Vagina (tissue), 2 donors: ENCODE data around the gene CRYBB3. TPM values are rescaled to one million over a fixed set of nuclear protein-coding genes. Genes with fewer than 3 reads are reported as not detected.
"Not testable (repeated sequence)": the region's sequence is repeated elsewhere in the genome, so short reads cannot be mapped to it uniquely, and the experiment has no call there.

ENCODE experiments used
- DNase-seq, 2 donors: peaks; one replicate each; pipeline ENCODE4 v3.0.0-alpha.2; 2017; ENCODE audit errors: extremely low spot score in 2 of 2
- H3K27ac ChIP-seq: fragments of 200-600 bp; sonication (generic); one replicate; pipeline ENCODE4 v1.5.1; 2019
- H3K27me3 ChIP-seq: fragments of 200-600 bp; sonication (generic); one replicate; pipeline ENCODE4 v1.5.1; 2019
- H3K36me3 ChIP-seq, 2 donors: fragments of 200-600 bp; sonication (generic); one replicate each; pipeline ENCODE4 v1.5.1; 2017 to 2019
- H3K4me1 ChIP-seq: fragments of 200-600 bp; sonication (generic); one replicate; pipeline ENCODE4 v1.5.1; 2019
- H3K4me3 ChIP-seq, 2 donors: fragments of 200-600 bp; sonication (generic); 1 replicate in 1 of 2; 2 replicates in 1 of 2; pipeline ENCODE4 v1.5.1; 2016 to 2019
- H3K9me3 ChIP-seq: fragments of 200-600 bp; sonication (generic); one replicate; pipeline ENCODE4 v1.5.1; 2019
- CTCF ChIP-seq, 3 experiments: fragments of 450-650 bp in 2 of 3; fragments of 200-600 bp in 1 of 3; sonication (generic) in 1 of 3; IDR thresholded peaks; one replicate each; pipeline ENCODE4 v1.5.1; 2017 to 2019; ENCODE audit warnings: antibody characterized with exemption in 3 of 3, mild to moderate bottlenecking in 2 of 3, moderate library complexity in 2 of 3
- POLR2A ChIP-seq, 2 donors: fragments of 450-650 bp; IDR thresholded peaks; one replicate each; pipeline ENCODE4 v1.6.1; 2017; ENCODE audit warnings: antibody characterized with exemption in 2 of 2, mild to moderate bottlenecking in 2 of 2, moderate library complexity in 2 of 2
- POLR2AphosphoS5 ChIP-seq, 2 donors: sonication (generic); formaldehyde crosslinking; IDR thresholded peaks; one replicate each; pipeline ENCODE4 v1.9.0; 2017; ENCODE audit warnings: antibody characterized with exemption in 2 of 2, mild to moderate bottlenecking in 2 of 2, low read depth in 1 of 2; ENCODE audit not compliant: insufficient read depth in 1 of 2
- intact Hi-C: fragments of 100-400 bp; cut with DNase I; formaldehyde crosslinking; loops from one replicate; pipeline ENCODE4 v1.15.1; 2023
- total RNA-seq: library from RNA; depleted of rRNA; stranded (reverse); fragments of >200 nt; gene quantifications from one replicate; pipeline ENCODE4 v1.2.3, GENCODE V29; 2016

CRYBB3 gene
- total RNA-seq, 1 donor from 2014 or later: not detected

- no peak overlapping the region for H3K4me3 ChIP-seq
- no peaks in the 10 kb centered on the region for H3K9me3 ChIP-seq
- H3K36me3 ChIP-seq: peaks cover 0 to 37% of the 10 kb centered on the region in 2 donors
- intact Hi-C loops: no loop called here
- TF ChIP-seq POLR2A (IDR thresholded peaks at IDR 0.05) (no peak), CTCF (IDR thresholded peaks at IDR 0.05) (no peak), POLR2AphosphoS5 (IDR thresholded peaks at IDR 0.05; ENCODE audit: insufficient read depth in 1 of 2, low read depth in 1 of 2) (no peak)
- no peak for DNase-seq
- no peaks in the 10 kb centered on the region for H3K4me1 ChIP-seq
- no peak overlapping the region for H3K27ac ChIP-seq
- H3K27me3 ChIP-seq: no peaks in the 10 kb centered on the region
These were observed 22.9 kb upstream of the CRYBB3 start for GRCh38 chr22:25176799-25177198.

GRCh38 chr22:25177226-25177625 is 22.4 kb upstream of the CRYBB3 start:
- Histone ChIP-seq H3K36me3 (peaks cover 0 to 37% of the 10 kb centered on the region in 2 donors), H3K4me3 (no peak overlapping the region), H3K27me3 (no peaks in the 10 kb centered on the region), H3K27ac (no peak overlapping the region), H3K4me1 (no peaks in the 10 kb centered on the region), H3K9me3 (no peaks in the 10 kb centered on the region)
- TF ChIP-seq POLR2A (IDR thresholded peaks at IDR 0.05): no peak
- no peak for TF ChIP-seq CTCF (IDR thresholded peaks at IDR 0.05)
- no peak for TF ChIP-seq POLR2AphosphoS5 (IDR thresholded peaks at IDR 0.05; ENCODE audit: insufficient read depth in 1 of 2, low read depth in 1 of 2)
- DNase-seq: no peak
- intact Hi-C loops: no loop called here

GRCh38 chr22:25177895-25178294 is 21.8 kb upstream of the CRYBB3 start:
- intact Hi-C loops: no loop called here

GRCh38 chr22:25178348-25178747 is 21.3 kb upstream of the CRYBB3 start:
- not testable (repeated sequence) for DNase-seq
- H3K36me3 ChIP-seq: peaks cover 0 to 37% of the 10 kb centered on the region in 2 donors

More at GRCh38 chr22:25177895-25178294, 21.8 kb upstream of the CRYBB3 start:
- Histone ChIP-seq H3K27ac (no peak overlapping the region), H3K36me3 (peaks cover 0 to 37% of the 10 kb centered on the region in 2 donors), H3K4me1 (no peaks in the 10 kb centered on the region), H3K4me3 (no peak overlapping the region), H3K27me3 (no peaks in the 10 kb centered on the region), H3K9me3 (no peaks in the 10 kb centered on the region)
- no peak for DNase-seq
- TF ChIP-seq POLR2AphosphoS5 (IDR thresholded peaks at IDR 0.05; ENCODE audit: insufficient read depth in 1 of 2, low read depth in 1 of 2) (no peak), POLR2A (IDR thresholded peaks at IDR 0.05) (no peak), CTCF (IDR thresholded peaks at IDR 0.05) (no peak)

GRCh38 chr22:25178869-25179631 is 20.6 kb upstream of the CRYBB3 start:
- H3K27me3 ChIP-seq, intact Hi-C loops: not testable (repeated sequence)

More at GRCh38 chr22:25178348-25178747, 21.3 kb upstream of the CRYBB3 start:
- H3K4me3 ChIP-seq, H3K4me1 ChIP-seq, intact Hi-C loops, H3K9me3 ChIP-seq, H3K27me3 ChIP-seq, H3K27ac ChIP-seq: not testable (repeated sequence)

More at GRCh38 chr22:25178869-25179631, 20.6 kb upstream of the CRYBB3 start:
- DNase-seq, H3K4me3 ChIP-seq, H3K4me1 ChIP-seq, H3K9me3 ChIP-seq, H3K27ac ChIP-seq: not testable (repeated sequence)
- peaks cover 0 to 37% of the 10 kb centered on the region in 2 donors for H3K36me3 ChIP-seq
- peak in 1 of 2 donors; percentile 14 for TF ChIP-seq POLR2AphosphoS5 (IDR thresholded peaks at IDR 0.05; ENCODE audit: insufficient read depth in 1 of 2, low read depth in 1 of 2)
